Panc1 (cell line): Measurements from ENCODE around the gene GREB1. TPM values are rescaled to one million over a fixed set of nuclear protein-coding genes. Genes with fewer than 3 reads are reported as not detected.

Experiments
- ATAC-seq: fragments of 200-7000 bp; cut with Tn5 transposase; 2 replicates; pipeline ENCODE4 v1.9.1; 2020; ENCODE audit warnings: mild to moderate bottlenecking, moderate library complexity
- BruUV-seq: library from RNA; stranded (reverse); fragments of 400-500 nt; replicated peaks from 2 replicates; lab custom pipeline; 2021; lab: Mats Ljungman, UMichigan
- CTCF ChIA-PET: fragments of 300-600 bp; sonication (Branson Sonifier 250); formaldehyde crosslinking; loops from one replicate; lab custom pipeline; 2022; ENCODE audit warnings: antibody characterized with exemption; lab: Charles Lee
- POLR2A ChIA-PET: fragments of 300-600 bp; sonication (Branson Sonifier 250); formaldehyde crosslinking; loops from one replicate; lab custom pipeline; 2022; ENCODE audit warnings: antibody characterized with exemption; lab: Charles Lee
- DNase-seq: peaks from one replicate; pipeline ENCODE4 v3.0.0-alpha.2; 2010; ENCODE audit warnings: low read depth, low spot score
- H3K27ac ChIP-seq: 2 replicates; pipeline ENCODE4 v1.5.1; 2011; ENCODE audit warnings: mild to moderate bottlenecking, low read length, inconsistent platforms
- H3K27me3 ChIP-seq: fragments of 200-500 bp; sonication (Bioruptor generic); 2 replicates; pipeline ENCODE4 v1.6.0; 2014; ENCODE audit warnings: low read length, inconsistent platforms; ENCODE audit not compliant: control insufficient read depth, insufficient read depth
- H3K36me3 ChIP-seq: fragments of 200-500 bp; sonication (Bioruptor generic); 2 replicates; pipeline ENCODE4 v1.5.1; 2014; ENCODE audit warnings: inconsistent platforms, mild to moderate bottlenecking, low read length, moderate library complexity; ENCODE audit not compliant: control insufficient read depth, insufficient read depth
- H3K4me1 ChIP-seq: 2 replicates; pipeline ENCODE4 v1.5.1; 2011; ENCODE audit warnings: inconsistent platforms, mild to moderate bottlenecking, low read length, moderate library complexity; ENCODE audit not compliant: control insufficient read depth, insufficient read depth
- H3K4me3 ChIP-seq, 2 experiments: 2 replicates each; pipeline ENCODE4 v1.5.1; 2011 to 2012; ENCODE audit warnings: low read depth in 2 of 2, low read length in 2 of 2, mild to moderate bottlenecking in 2 of 2, inconsistent platforms in 1 of 2, moderate library complexity in 1 of 2
- H3K9me3 ChIP-seq: fragments of 200-500 bp; sonication (Bioruptor generic); 2 replicates; pipeline ENCODE4 v1.5.1; 2014; ENCODE audit warnings: low read depth, mild to moderate bottlenecking, inconsistent platforms, low read length, moderate library complexity; ENCODE audit not compliant: control insufficient read depth, insufficient read depth
- CTCF ChIP-seq: fragments of 450-650 bp; IDR thresholded peaks from 2 replicates; pipeline ENCODE4 v1.5.1; 2017; ENCODE audit warnings: mild to moderate bottlenecking
- POLR2AphosphoS5 ChIP-seq: IDR thresholded peaks from 2 replicates; pipeline ENCODE4 v1.6.1; 2012; ENCODE audit warnings: mild to moderate bottlenecking, low read depth, low read length, moderate library complexity
- SIN3A ChIP-seq: IDR thresholded peaks from 2 replicates; pipeline ENCODE4 v1.6.1; 2012; ENCODE audit warnings: low read depth, mild to moderate bottlenecking, low read length, moderate library complexity, borderline replicate concordance; ENCODE audit not compliant: insufficient read depth
- TCF7L2 ChIP-seq: IDR thresholded peaks from 2 replicates; pipeline ENCODE4 v1.6.1; 2011; ENCODE audit warnings: mild to moderate bottlenecking, low read depth, low read length, inconsistent platforms
- in situ Hi-C: cut with HindIII; loops from 2 replicates; pipeline ENCODE4 v1.10.0; 2016; ENCODE audit warnings: low sequenced_read_pairs, low pct_unique_long_range_greater_than_20kb
- intact Hi-C: fragments of 100-400 bp; cut with micrococcal nuclease; formaldehyde crosslinking; loops from one replicate; pipeline ENCODE4 v1.10.0; 2022; ENCODE audit not compliant: unreplicated experiment
- total RNA-seq: library from RNA; stranded (reverse); gene quantifications from one replicate; pipeline ENCODE4 v1.2.1, GENCODE V29; 2021; ENCODE audit not compliant: unreplicated experiment
- TF ChIP-seq, protein P1 (sequence below), 2 experiments: IDR thresholded peaks; 2 replicates each; pipeline ENCODE4 v1.6.1; 2011 to 2012; ENCODE audit warnings: low read depth in 2 of 2, control low read depth in 1 of 2, low read length in 1 of 2, mild to moderate bottlenecking in 1 of 2, moderate library complexity in 1 of 2; ENCODE audit not compliant: insufficient read depth in 1 of 2

The GREB1 gene
- total RNA-seq, 1 experiment from 2014 or later = 0.90 TPM

DNA sequence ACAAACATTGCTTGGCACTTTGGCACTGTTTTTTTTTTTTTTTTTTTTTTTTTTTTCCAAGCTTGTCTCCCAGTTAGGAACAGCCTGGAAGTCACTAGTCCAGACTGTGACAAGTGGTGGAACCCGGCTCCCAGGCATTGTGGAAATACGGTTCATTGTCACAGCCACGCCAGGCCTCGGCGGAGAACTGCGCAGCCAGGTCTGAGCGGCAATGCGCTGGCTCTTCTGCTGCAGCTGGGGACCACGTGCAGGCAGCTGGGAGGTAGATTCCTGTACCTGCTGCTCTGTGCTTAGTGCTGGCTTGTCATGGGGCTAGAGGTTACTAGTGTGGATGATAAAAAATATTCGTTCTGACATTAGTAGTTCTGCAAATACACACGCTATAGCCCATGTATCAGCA, 131.2 kb downstream of the GREB1 start:
- Histone ChIP-seq H3K27ac (no peak overlapping the region), H3K9me3 (no peaks in the 10 kb centered on the region), H3K4me3 (no peak overlapping the region), H3K27me3 (no peaks in the 10 kb centered on the region), H3K4me1 (no peaks in the 10 kb centered on the region), H3K36me3 (no peaks in the 10 kb centered on the region)
- ChIA-PET CTCF (no interaction called here), POLR2A (no interaction called here)
- DNase-seq (no peak), ATAC-seq (no peak)
- intact Hi-C loops (no loop called here), in situ Hi-C loops (no loop called here)
- TF ChIP-seq CTCF = no peak
- no peak for TF ChIP-seq TCF7L2
- TF ChIP-seq POLR2AphosphoS5 = no peak
- TF ChIP-seq SIN3A = no peak
- TF ChIP-seq, protein P1, sequence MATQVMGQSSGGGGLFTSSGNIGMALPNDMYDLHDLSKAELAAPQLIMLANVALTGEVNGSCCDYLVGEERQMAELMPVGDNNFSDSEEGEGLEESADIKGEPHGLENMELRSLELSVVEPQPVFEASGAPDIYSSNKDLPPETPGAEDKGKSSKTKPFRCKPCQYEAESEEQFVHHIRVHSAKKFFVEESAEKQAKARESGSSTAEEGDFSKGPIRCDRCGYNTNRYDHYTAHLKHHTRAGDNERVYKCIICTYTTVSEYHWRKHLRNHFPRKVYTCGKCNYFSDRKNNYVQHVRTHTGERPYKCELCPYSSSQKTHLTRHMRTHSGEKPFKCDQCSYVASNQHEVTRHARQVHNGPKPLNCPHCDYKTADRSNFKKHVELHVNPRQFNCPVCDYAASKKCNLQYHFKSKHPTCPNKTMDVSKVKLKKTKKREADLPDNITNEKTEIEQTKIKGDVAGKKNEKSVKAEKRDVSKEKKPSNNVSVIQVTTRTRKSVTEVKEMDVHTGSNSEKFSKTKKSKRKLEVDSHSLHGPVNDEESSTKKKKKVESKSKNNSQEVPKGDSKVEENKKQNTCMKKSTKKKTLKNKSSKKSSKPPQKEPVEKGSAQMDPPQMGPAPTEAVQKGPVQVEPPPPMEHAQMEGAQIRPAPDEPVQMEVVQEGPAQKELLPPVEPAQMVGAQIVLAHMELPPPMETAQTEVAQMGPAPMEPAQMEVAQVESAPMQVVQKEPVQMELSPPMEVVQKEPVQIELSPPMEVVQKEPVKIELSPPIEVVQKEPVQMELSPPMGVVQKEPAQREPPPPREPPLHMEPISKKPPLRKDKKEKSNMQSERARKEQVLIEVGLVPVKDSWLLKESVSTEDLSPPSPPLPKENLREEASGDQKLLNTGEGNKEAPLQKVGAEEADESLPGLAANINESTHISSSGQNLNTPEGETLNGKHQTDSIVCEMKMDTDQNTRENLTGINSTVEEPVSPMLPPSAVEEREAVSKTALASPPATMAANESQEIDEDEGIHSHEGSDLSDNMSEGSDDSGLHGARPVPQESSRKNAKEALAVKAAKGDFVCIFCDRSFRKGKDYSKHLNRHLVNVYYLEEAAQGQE (IDR thresholded peaks at IDR 0.05; ENCODE audit: insufficient read depth in 1 of 2, low read depth in 2 of 2, low read length in 1 of 2) = no peak
- BruUV-seq = no TSS peak

DNA sequence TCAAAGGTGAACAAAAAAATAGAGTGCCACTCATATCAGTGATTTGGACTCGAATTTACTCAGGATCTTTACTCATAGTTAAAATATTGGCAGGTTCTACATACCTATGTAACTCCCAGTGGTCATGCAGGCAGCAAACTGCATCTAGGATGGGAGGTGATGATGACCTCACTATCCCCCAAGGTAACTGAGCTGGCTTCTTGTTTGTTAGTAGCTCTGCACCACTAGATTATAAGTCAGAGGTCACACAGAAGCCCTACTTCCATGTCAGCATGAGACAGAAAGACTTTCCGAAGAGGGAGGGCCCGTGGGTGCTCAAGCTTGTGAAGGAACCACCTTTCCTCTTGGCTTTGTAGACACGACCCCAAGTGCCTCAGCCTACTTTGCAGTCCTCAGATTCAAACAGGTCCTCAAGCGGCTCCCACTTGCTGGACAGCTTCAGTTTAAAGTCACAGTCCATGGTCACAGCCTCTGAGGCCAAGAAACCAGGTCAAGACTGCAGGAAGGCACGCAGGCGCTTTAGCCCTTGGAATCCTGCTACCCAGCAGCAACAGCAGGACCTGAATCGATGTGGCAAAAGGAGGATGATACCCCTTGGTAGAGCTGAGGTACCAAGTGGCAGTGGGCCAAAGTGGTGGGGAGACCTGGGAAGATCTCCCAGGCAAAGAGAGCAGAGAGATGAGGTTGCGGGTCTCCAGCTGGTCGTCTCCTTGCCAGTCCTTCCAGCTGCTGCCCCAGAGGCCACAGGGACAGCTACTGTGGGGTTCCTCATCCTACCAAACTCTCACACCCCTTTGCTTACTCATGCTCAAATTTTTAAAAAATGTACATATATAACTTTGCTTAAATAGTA, 131.9 kb downstream of the GREB1 start:
- Histone ChIP-seq H3K4me3 (no peak overlapping the region), H3K36me3 (no peaks in the 10 kb centered on the region), H3K4me1 (no peaks in the 10 kb centered on the region), H3K9me3 (no peaks in the 10 kb centered on the region), H3K27me3 (no peaks in the 10 kb centered on the region; the same call in 1 of the 2 replicates), H3K27ac (no peak overlapping the region)
- ChIA-PET CTCF (interaction anchor here (1.0 kb wide), 1 partner anchor 20 kb away, joined by 3 read pairs; no protein-coding TSS in a partner anchor), POLR2A (no interaction called here)
- intact Hi-C loops (no loop called here), in situ Hi-C loops (no loop called here)
- no TSS peak for BruUV-seq
- no peak for ATAC-seq
- DNase-seq = no peak
- no peak for TF ChIP-seq SIN3A
- TF ChIP-seq, protein P1 (IDR thresholded peaks at IDR 0.05; ENCODE audit: insufficient read depth in 1 of 2, low read depth in 2 of 2, low read length in 1 of 2) = no peak
- TF ChIP-seq TCF7L2 = no peak
- TF ChIP-seq CTCF = no peak
- no peak for TF ChIP-seq POLR2AphosphoS5
